DND-41 (cell line): ENCODE results near the gene PDE7B.

Experiments used
- EZH2 ChIP-seq: IDR thresholded peaks from 3 replicates; pipeline ENCODE4 v1.6.1; 2012; ENCODE audit warnings: borderline replicate concordance, low read depth, mild to moderate bottlenecking, moderate library complexity, low read length, inconsistent platforms; ENCODE audit not compliant: severe bottlenecking
- TF ChIP-seq, protein P1 (sequence below): IDR thresholded peaks from 2 replicates; pipeline ENCODE4 v1.5.1; 2012; ENCODE audit warnings: borderline replicate concordance, low read length, moderate library complexity, mild to moderate bottlenecking; ENCODE audit not compliant: poor library complexity, severe bottlenecking; ENCODE audit errors: extremely low read depth

DNA sequence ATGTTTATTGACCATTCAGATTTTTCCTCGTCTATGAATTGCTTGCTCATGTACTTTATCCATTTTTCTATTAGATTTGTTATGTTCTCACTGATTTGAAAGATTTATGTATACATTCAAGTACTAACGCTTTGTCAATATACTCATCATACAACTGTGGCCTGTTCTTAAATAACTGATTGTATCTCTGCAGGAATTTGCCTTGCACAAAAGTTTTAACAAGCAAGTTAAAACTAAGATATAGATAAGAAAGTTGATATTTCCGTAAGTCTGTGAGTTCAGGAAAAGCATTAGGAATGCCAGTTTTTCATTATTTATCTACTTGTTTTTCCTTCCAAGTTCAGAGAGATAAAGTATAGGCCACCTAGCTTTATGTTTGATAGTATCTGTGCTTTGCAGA is 95.2 kb downstream of the PDE7B start:
- TF ChIP-seq, protein P1, sequence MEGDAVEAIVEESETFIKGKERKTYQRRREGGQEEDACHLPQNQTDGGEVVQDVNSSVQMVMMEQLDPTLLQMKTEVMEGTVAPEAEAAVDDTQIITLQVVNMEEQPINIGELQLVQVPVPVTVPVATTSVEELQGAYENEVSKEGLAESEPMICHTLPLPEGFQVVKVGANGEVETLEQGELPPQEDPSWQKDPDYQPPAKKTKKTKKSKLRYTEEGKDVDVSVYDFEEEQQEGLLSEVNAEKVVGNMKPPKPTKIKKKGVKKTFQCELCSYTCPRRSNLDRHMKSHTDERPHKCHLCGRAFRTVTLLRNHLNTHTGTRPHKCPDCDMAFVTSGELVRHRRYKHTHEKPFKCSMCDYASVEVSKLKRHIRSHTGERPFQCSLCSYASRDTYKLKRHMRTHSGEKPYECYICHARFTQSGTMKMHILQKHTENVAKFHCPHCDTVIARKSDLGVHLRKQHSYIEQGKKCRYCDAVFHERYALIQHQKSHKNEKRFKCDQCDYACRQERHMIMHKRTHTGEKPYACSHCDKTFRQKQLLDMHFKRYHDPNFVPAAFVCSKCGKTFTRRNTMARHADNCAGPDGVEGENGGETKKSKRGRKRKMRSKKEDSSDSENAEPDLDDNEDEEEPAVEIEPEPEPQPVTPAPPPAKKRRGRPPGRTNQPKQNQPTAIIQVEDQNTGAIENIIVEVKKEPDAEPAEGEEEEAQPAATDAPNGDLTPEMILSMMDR, result no peak
- no peak for TF ChIP-seq EZH2
